Esophagus squamous epithelium (tissue), 4 donors: Measurements from ENCODE around the gene TMTC2.

Experiments
- CTCF ChIP-seq, 6 experiments: fragments of 450-650 bp in 4 of 6; fragments of 200-600 bp in 2 of 6; sonication (generic) in 2 of 6; IDR thresholded peaks; one replicate each; pipeline ENCODE4 v1.5.1; 2016 to 2019; ENCODE audit warnings: antibody characterized with exemption in 6 of 6, mild to moderate bottlenecking in 4 of 6, moderate library complexity in 4 of 6
- POLR2A ChIP-seq, 4 donors: fragments of 450-650 bp; IDR thresholded peaks; one replicate each; pipeline ENCODE4 v1.6.1; 2017; ENCODE audit warnings: antibody characterized with exemption in 4 of 4, mild to moderate bottlenecking in 4 of 4, moderate library complexity in 3 of 4

- TF ChIP-seq CTCF (IDR thresholded peaks at IDR 0.05) (no peak), POLR2A (IDR thresholded peaks at IDR 0.05) (no peak)
Measured at GRCh38 chr12:83040991-83041390, 354.3 kb downstream of the TMTC2 start.
